COLO829 (cell line): ENCODE results near the gene CIAPIN1.

Experiments used
- DNase-seq: peaks from one replicate; pipeline ENCODE4 v3.0.0; 2012; ENCODE audit warnings: low spot score

CIAPIN1 gene

GRCh38 chr16:57447186-57447962, at the start of gene CIAPIN1, which contains the start of gene COQ9:
TSS of gene CIAPIN1 (minus strand) at chr16:57447385. CDS start at chr16:57440928, 6,457 bp downstream.
TSS of gene COQ9 (plus strand) at chr16:57447479. CDS start at chr16:57447506, 27 bp downstream.
- peak; percentile 74 for DNase-seq

DNA sequence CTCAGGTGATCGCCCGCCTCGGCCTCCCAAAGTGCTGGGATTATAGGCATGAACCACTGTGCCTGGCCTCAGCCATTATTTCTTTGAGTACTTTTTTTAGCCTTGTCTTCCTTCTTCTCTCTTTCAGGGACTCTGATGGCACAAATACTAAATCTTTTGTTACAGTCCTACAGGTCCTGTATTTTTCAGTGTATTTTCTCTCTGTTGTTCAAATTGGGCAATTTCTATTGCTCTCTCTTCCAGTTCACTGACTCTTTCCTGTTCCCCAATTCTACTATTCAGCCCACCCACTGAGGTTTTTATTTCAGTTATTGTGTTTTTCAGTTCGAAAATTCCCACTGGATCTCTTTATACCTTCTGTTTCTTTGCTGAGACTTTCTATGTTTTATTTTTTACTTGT, 46.6 kb upstream of the CIAPIN1 start:
- no peak for DNase-seq

DNA sequence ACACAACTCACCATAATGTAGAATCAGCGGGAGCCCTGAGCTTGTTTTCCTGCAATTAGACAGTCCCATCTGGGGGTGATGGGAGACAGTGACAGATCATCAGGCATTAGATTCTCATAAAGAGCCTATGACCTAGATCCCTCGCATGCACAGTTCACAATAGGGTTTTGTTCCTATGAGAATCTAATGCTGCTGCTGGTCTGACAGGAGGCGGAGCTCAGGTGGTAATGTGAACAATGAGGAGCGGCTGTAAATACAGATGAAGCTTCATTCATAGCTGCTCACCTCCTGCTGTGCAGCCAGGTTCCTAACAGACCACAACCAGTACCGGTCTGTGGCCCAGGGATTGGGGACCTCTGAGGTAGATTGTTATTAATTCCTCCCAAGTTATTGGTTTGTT, 42.0 kb upstream of the CIAPIN1 start:
- DNase-seq: no peak

DNA sequence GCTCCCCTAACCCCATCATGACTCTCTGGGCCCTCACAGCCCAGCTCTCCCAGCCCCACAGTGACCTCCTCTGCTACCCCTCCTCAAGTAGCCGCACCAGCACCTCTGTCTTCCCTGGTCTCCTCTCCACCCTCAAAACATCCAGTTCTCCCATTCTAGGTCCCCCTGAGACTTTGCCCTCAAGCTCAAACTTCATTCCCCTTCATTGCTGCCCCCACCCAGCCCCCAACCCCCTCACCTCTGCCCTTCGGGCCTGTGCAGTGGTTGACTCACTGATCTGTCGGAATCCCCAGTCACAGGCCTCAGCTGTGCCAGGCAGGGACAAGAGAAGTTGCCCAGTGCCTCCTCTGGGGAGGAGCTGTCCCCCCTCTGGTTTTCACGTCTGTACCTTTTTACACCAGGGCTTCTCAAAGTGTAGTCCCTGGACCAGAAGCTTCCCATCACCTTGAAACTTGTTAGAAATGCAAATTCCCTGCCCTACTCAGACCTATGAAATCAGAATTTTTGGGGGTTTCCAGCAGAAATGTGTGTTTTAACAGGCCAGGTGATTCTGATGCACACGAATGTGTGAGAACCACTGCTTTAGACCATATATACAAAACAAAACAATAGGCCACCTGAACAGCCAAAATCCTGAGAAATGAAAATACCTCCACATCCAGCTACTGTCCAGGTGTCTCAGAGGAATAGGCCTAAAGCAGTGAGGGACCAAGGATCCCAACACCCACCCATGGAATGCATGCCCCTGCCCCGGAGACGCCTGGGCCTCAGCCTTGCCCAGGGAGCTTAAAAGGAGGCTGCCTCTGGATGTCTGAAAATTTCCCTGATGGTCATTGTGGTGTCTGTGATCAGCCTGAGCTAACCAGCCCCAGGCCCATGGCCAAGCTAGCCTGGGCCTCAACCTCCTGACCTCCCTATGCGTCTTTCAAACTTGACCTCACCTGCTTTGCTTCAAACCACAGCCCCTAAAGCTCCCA, 40.0 kb upstream of the CIAPIN1 start:
- DNase-seq: no peak

- DNase-seq: peak; percentile 59
Observed at GRCh38 chr16:57485916-57486857, 39.0 kb upstream of the CIAPIN1 start, which contains the start of gene DOK4. TSS of gene DOK4 (minus strand) at chr16:57486493. CDS start at chr16:57479507, 6,986 bp downstream.

DNA sequence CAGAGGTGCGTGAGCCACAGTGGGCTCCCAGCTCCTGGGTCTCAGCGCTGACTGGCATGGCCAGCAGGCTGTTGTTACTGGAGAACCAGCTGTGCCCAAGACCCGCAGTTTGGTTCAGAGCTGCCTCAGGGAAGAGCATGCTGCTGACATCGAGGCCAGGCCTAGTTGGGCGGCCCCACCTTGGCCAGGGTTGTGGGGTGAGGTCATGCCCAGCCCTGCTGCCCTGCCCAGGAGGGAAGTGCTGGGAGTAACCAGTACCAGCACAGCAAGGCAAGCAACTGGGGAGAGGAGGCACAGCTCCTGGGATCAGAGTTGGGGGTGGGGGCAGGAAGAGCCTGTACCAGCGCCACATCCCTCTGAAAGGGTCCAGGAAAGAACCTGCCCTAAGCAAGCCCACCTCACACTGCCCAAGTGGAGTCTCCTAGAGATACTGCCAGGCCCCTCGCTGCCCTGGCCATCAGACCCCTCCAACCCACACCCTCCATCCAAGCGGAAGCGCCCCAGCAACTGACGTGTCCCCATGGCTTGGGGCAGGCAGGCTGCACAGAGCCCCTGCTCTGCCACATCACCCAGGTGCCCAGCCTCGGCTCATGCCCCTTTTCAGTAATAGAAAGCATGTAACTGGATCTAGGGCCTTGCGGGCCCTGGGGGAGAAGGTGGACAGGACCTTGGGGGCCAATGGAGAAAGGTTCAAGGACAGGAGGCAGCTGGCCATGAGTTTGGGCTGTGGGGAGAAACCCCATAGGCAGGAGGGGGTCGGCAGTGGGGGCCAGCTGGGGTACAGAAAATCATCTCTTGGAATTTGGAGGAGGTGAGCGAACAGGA, 38.1 kb upstream of the CIAPIN1 start:
- no peak for DNase-seq

GRCh38 chr16:57484515-57485005, 37.4 kb upstream of the CIAPIN1 start:
- no peak for DNase-seq

DNA sequence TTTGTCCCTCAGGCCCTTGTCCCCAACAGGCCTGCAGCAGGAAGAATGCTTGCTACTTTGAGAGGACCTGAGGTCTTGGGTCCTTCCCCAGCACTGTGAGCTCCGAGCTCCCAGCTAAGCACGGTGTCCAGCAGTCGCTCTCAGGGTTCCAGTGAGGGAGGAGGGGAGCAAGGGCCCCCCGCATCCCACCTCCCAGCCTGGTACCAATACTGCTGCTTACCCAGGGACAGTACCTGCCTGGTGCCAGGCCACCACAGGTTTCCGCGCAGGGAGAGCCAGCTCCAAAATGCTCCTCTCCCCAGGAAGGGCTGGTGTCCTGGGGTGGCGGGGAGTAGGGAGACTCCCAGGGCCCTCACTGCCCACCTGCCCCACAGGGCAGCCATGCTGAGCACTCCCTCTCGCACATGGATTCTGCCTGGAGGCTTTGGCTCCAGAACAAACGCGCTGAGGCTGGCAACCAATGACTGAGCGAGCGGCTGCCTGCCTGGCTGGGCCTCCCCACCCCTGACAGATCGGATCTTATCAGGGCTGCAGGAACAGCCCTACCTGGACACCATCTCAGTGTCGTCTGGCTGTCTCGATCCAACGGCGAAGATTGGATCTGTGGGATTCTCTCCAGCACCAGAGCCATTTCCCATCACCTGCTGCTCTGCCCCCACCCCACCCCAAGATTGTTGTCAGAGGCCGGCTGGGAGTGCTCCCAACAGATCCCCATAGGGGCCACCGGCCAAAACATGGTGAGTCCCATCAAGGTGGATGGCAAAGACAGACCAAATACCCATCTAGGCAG, 36.7 kb upstream of the CIAPIN1 start:
- DNase-seq: no peak

GRCh38 chr16:57482845-57483545, 35.8 kb upstream of the CIAPIN1 start:
- DNase-seq: no peak

- no peak for DNase-seq
Observed at GRCh38 chr16:57481421-57481820, 34.2 kb upstream of the CIAPIN1 start.

DNA sequence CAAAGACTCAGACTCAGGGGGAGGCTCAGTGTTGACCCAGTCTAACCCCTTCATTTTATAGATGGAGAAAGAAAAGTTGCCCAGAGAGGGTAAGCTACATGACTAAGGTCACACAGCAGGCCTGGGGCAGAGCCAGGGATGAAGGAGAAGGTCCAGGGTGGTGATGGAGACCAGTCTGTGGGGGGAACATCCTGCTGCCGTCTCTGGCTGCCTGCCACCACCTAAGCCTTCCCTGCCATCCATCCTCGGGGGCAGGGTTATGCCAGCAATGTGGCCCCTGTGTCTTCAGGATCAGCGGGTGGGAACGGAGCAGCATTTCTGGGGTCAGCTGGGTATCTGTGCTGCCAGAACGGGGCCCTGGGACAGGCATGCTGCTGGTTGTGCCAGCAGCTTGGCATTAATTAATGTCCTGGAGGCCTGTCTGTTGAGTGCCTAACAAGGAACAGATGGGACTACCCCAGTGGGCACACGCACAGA, 33.6 kb upstream of the CIAPIN1 start:
- DNase-seq: no peak

DNA sequence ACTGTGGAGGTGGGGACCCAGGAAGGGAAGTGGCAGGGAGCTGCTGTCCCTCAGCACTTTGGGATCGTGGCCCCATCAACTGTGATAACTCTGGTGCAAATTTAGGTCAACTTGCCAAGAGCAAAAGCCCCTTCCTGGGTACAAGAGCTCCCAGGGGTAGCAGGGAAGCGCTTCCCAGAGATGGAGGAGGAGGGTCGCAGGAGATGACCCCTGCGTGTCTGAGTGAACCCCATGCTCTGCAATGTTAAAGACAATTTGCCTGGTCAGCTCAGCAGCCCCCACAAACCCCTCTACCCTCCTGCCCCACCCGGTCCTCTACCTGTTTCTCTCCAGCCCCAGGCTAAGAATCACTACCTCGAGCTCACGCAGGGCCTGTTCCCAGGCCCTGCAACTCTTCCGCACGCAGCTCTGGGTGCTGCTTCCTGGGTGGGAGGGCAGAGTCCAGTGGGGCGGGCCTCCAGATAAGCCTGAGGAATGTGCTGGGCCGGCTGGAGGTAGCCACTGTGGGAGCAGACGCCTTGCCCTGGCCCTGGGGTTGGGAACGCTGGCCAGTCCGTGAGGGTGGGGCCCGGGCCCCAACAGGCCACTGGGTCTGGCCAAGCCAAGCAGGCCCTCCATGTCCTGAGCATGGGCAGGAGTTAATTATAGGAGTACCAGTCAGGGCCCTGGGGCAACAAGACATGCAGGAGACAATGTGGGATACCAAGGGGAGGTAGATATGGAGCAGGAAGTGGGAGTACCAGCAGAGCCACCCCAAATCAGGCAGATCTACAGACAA, 33.0 kb upstream of the CIAPIN1 start:
- peak; percentile 19 for DNase-seq

- DNase-seq: peak; percentile 35
Observed at GRCh38 chr16:57479205-57479975, 32.2 kb upstream of the CIAPIN1 start.

GRCh38 chr16:57478396-57479204, 31.4 kb upstream of the CIAPIN1 start:
- no peak for DNase-seq

DNA sequence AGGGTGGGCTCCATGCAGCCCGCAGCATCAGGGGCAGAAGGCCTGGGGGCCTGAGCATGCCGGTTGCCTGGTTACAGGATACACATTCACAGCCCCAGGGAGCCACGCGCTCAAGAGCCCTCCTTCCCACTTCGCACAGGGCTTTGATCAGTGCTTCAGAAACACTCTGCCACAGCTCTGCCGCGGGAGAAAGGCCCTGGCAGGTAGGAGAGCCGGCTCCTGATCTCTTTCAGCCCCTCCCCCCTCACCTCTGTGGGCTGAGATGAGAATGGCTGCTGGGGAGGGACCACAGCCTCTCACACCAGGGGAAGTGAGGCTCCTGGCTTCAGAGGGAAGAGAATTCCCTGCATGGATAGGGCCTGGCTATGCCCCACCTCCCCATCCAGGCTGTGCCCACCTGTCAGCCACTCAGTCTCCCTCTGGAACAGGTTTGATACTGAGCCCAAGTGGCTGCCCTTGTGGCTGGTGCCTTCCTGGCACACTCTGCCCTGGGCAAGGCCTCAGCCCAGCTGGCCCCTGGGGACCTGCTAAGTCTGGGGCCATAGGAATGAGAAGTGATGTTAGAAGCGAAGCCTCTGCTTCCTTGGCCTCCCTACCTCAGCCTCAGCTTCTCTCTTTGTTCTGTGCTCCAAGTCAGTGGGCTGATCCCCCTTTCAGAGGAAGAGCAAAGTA, 30.5 kb upstream of the CIAPIN1 start:
- DNase-seq: no peak
